ENCODE results near the gene CHD2. TPM values are rescaled to one million over a fixed set of nuclear protein-coding genes. Genes with fewer than 3 reads are reported as not detected.

CHD2 gene
- total and polyA plus RNA-seq, 2 donors (not counting 3 experiments of a cell fraction or from before 2014, with no cell fraction given) = 53.8 to 97.9 TPM

DNA sequence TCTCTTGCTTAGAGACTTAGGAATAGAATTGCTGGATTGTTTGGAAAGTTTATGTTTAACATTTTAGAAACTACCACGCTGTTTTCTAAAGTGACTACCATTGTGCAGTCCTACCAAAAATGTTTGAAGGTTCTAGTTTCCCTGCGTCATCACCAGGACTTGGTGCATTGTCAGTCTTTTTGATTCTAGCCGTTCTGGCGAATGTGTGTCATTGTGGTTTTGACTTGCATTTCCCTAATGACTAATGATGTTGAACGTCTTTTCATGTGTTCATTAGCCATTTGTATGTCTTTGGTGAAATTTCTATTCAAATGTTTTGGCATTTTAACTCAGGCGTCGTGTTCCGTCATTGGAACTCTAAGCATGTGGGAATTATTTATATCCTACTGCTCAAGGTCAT is 58.0 kb downstream of the CHD2 start:
- DNase-seq (ENCODE audit: low read depth, low spot score) (no peak), FAIRE-seq (no peak)
- Histone ChIP-seq H3K27me3 (ENCODE audit: control insufficient read depth in 2 of 2, insufficient read depth in 2 of 2, low read length in 2 of 2) (no peaks in the 10 kb centered on the region), H3K9me1 (replicated peaks; ENCODE audit: control insufficient read depth, extremely low read depth, insufficient read depth, low read length) (no peaks in the 10 kb centered on the region), H3K4me3 (replicated peaks in 1 of 3; ENCODE audit: insufficient read depth in 1 of 3, low read depth in 1 of 3, low read length in 3 of 3) (no peak overlapping the region), H3K9me3 (replicated peaks; ENCODE audit: control insufficient read depth, insufficient read depth, low read length) (no peaks in the 10 kb centered on the region), H4K20me1 (replicated peaks; ENCODE audit: control insufficient read depth, extremely low read depth, insufficient read depth, low read length) (peaks cover 5% of the 10 kb centered on the region), H3K4me1 (ENCODE audit: control insufficient read depth, extremely low read depth, insufficient read depth, low read length) (no peaks in the 10 kb centered on the region), H3K36me3 (ENCODE audit: control insufficient read depth in 2 of 2, extremely low read depth in 1 of 2, insufficient read depth in 2 of 2, low read length in 2 of 2) (peaks cover 15 to 47% of the 10 kb centered on the region in 2 experiments), H3K9ac (replicated peaks; ENCODE audit: extremely low read depth, insufficient read depth, low read length) (no peak overlapping the region), H3K4me2 (ENCODE audit: insufficient read depth, low read length) (no peak overlapping the region), H2AFZ (ENCODE audit: low read depth, low read length) (no peak overlapping the region), H3K27ac (ENCODE audit: insufficient read depth, low read depth, low read length) (no peak overlapping the region), H3K79me2 (ENCODE audit: control insufficient read depth, insufficient read depth, low read length) (peaks cover 72% of the 10 kb centered on the region)
- dilution Hi-C loops (cut with MboI; ENCODE audit: extremely low pct_ligation_motif_present, low sequenced_read_pairs) (no loop called here), intact Hi-C loops (cut with micrococcal nuclease) (loop anchor here (5.0 kb wide), 1 partner anchor 39 kb away; no protein-coding TSS in a partner anchor)
- CTCF ChIA-PET = no interaction called here
- TF ChIP-seq POLR2AphosphoS5 (IDR thresholded peaks at IDR 0.05; ENCODE audit: insufficient read depth, low read depth, low read length) (no peak), POLR2A (IDR thresholded peaks at IDR 0.05; ENCODE audit: low read depth, low read length) (no peak), GATA2 (IDR thresholded peaks at IDR 0.05; ENCODE audit: insufficient read depth, insufficient read length, low read depth, low read length) (no peak), EZH2 (IDR thresholded peaks at IDR 0.05; ENCODE audit: borderline replicate concordance, low read depth, low read length, severe bottlenecking) (no peak), FOS (IDR thresholded peaks at IDR 0.05; ENCODE audit: borderline replicate concordance, insufficient read depth, low read length) (no peak), MYC (IDR thresholded peaks at IDR 0.05; ENCODE audit: low read depth, low read length) (no peak), JUN (IDR thresholded peaks at IDR 0.05; ENCODE audit: borderline replicate concordance, insufficient read depth, insufficient read length, low read depth) (no peak)
- TF ChIP-seq, protein P1, sequence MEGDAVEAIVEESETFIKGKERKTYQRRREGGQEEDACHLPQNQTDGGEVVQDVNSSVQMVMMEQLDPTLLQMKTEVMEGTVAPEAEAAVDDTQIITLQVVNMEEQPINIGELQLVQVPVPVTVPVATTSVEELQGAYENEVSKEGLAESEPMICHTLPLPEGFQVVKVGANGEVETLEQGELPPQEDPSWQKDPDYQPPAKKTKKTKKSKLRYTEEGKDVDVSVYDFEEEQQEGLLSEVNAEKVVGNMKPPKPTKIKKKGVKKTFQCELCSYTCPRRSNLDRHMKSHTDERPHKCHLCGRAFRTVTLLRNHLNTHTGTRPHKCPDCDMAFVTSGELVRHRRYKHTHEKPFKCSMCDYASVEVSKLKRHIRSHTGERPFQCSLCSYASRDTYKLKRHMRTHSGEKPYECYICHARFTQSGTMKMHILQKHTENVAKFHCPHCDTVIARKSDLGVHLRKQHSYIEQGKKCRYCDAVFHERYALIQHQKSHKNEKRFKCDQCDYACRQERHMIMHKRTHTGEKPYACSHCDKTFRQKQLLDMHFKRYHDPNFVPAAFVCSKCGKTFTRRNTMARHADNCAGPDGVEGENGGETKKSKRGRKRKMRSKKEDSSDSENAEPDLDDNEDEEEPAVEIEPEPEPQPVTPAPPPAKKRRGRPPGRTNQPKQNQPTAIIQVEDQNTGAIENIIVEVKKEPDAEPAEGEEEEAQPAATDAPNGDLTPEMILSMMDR (IDR thresholded peaks at IDR 0.05; ENCODE audit: extremely low read depth in 1 of 2, insufficient read depth in 1 of 2, low read depth in 1 of 2, low read length in 2 of 2) = no peak
- TF ChIP-seq, protein P2, sequence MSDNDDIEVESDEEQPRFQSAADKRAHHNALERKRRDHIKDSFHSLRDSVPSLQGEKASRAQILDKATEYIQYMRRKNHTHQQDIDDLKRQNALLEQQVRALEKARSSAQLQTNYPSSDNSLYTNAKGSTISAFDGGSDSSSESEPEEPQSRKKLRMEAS (IDR thresholded peaks at IDR 0.05; ENCODE audit: insufficient read depth, insufficient read length) = no peak
- POLR2A ChIA-PET = no interaction called here
- BruUV-seq (replicated peaks) = no TSS peak
